Tibial artery (tissue), 4 donors: ENCODE measurements around the gene PFKL.
"Not testable (repeated sequence)": the region's sequence is repeated elsewhere in the genome, so short reads cannot be mapped to it uniquely, and the experiment has no call there.

ENCODE experiments used
- DNase-seq, 2 donors: peaks; one replicate each; pipeline ENCODE4 v3.0.0-alpha.2; 2019
- H3K27ac ChIP-seq, 2 donors: fragments of 200-600 bp; sonication (generic) in 1 of 2; 1 replicate in 1 of 2; 2 replicates in 1 of 2; pipeline ENCODE4 v1.5.1; 2018 to 2019; ENCODE audit warnings: mild to moderate bottlenecking in 1 of 2
- H3K27me3 ChIP-seq, 2 donors: fragments of 200-600 bp; sonication (generic) in 1 of 2; one replicate each; pipeline versions ENCODE4 v1.5.1 to v1.6.0; 2016 to 2019
- H3K36me3 ChIP-seq, 3 donors: fragments of 200-600 bp; sonication (generic) in 2 of 3; one replicate each; pipeline ENCODE4 v1.5.1; 2016 to 2019; ENCODE audit warnings: mild to moderate bottlenecking in 2 of 3
- H3K4me1 ChIP-seq, 4 donors: fragments of 200-600 bp; sonication (generic) in 2 of 4; 1 replicate in 3 of 4; 2 replicates in 1 of 4; pipeline ENCODE4 v1.5.1; 2016 to 2019
- H3K4me3 ChIP-seq, 2 donors: fragments of 200-600 bp; sonication (generic) in 1 of 2; 1 replicate in 1 of 2; 2 replicates in 1 of 2; pipeline ENCODE4 v1.5.1; 2018 to 2019; ENCODE audit warnings: mild to moderate bottlenecking in 2 of 2
- H3K9me3 ChIP-seq, 3 donors: fragments of 200-600 bp; sonication (generic) in 1 of 3; one replicate each; pipeline ENCODE4 v1.5.1; 2016 to 2019
- CTCF ChIP-seq, 2 experiments: fragments of 200-600 bp in 1 of 2; fragments of 450-650 bp in 1 of 2; IDR thresholded peaks; one replicate each; pipeline ENCODE4 v1.5.1; 2017 to 2019; ENCODE audit warnings: antibody characterized with exemption in 2 of 2, mild to moderate bottlenecking in 1 of 2, moderate library complexity in 1 of 2
- intact Hi-C: fragments of 100-400 bp; cut with DNase I; formaldehyde crosslinking; loops from one replicate; pipeline ENCODE4 v1.15.0; 2023; ENCODE audit warnings: low total_unique reads

The PFKL gene

GRCh38 chr21:44337941-44338895, 38.4 kb downstream of the PFKL start:
- Histone ChIP-seq H3K4me1 (peaks cover 0 to 14% (median 10%) of the 10 kb centered on the region in 4 donors), H3K27ac (peak overlapping the region; percentile 95 to 98), H3K9me3 (no peaks in the 10 kb centered on the region), H3K36me3 (peaks cover 0 to 29% (median 18%) of the 10 kb centered on the region in 3 donors), H3K27me3 (no peaks in the 10 kb centered on the region), H3K4me3 (peak overlapping the region; percentile 82 to 83)
- TF ChIP-seq CTCF (IDR thresholded peaks at IDR 0.05) = peak; percentile 41 to 43
- intact Hi-C loops = no loop called here
- DNase-seq = peak; percentile 71 to 88

- Histone ChIP-seq H3K4me1 (peaks cover 0 to 14% (median 10%) of the 10 kb centered on the region in 4 donors), H3K27ac (peak within 1 kb of the TSS; percentile 95 to 98), H3K36me3 (peaks cover 0 to 29% (median 18%) of the 10 kb centered on the region in 3 donors), H3K9me3 (no peaks in the 10 kb centered on the region), H3K4me3 (peak within 1 kb of the TSS; percentile 82 to 83), H3K27me3 (no peaks in the 10 kb centered on the region)
- peak; percentile 89 to 96 for DNase-seq
- no peak for TF ChIP-seq CTCF (IDR thresholded peaks at IDR 0.05)
- intact Hi-C loops = no loop called here
Observed at GRCh38 chr21:44338971-44339910, 39.4 kb downstream of the PFKL start, which contains the start of gene CFAP410. Gene CFAP410, minus strand, starts transcription at chr21:44339390. Its CDS starts 196 bp downstream, at chr21:44339194.

DNA sequence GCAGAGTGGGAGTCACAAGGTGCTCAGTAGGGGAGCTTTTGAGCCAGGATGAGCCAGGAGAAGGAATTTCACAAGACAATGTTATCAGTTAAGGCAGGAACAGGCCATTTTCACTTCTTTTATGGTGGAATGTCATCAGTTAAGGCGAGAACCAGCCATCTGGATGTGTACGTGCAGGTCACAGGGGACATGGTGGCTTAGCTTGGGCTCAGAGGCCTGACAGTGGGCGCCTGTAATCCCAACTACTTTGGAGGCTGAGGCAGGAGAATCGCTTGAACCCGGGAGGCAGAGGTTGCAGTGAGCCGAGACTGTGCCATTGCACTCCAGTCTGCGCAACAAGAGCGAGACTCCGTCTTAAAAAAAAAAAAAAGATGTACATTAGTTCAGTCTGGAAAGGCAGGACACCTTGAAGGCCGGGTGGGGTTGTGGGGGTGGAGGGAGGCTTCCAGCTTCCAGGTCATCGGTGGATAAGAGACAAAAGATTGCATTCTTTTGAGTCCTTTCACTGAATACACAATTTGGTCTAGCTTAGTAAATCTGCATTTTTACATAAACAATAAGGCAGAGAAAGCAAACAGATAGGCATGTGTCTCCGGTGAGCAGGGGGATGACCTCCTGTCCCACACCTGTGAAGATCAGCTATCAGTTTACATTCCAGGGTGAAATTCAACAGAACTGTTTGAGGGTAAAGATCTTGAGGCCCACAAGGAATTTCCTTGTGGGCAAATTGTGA, 42.0 kb downstream of the PFKL start:
- H3K9me3 ChIP-seq, H3K27ac ChIP-seq, DNase-seq, intact Hi-C loops, H3K36me3 ChIP-seq, H3K4me3 ChIP-seq: not testable (repeated sequence)
- Histone ChIP-seq H3K4me1 (peaks cover 0 to 14% (median 10%) of the 10 kb centered on the region in 4 donors), H3K27me3 (peaks cover 0 to 12% of the 10 kb centered on the region in 2 donors)

GRCh38 chr21:44342981-44343380, 43.1 kb downstream of the PFKL start:
- H3K27ac ChIP-seq, H3K4me3 ChIP-seq, H3K36me3 ChIP-seq, H3K9me3 ChIP-seq, intact Hi-C loops, DNase-seq: not testable (repeated sequence)
- H3K4me1 ChIP-seq = peaks cover 0 to 12% (median 8%) of the 10 kb centered on the region in 4 donors
- peaks cover 0 to 17% of the 10 kb centered on the region in 2 donors for H3K27me3 ChIP-seq

GRCh38 chr21:44344541-44345183, 44.8 kb downstream of the PFKL start:
- intact Hi-C loops = no loop called here
- TF ChIP-seq CTCF (IDR thresholded peaks at IDR 0.05) = no peak

More at GRCh38 chr21:44344541-44345183, 44.8 kb downstream of the PFKL start:
- H3K27me3 ChIP-seq = peaks cover 0 to 32% of the 10 kb centered on the region in 2 donors
- H3K4me3 ChIP-seq = no peak overlapping the region
- H3K36me3 ChIP-seq = no peaks in the 10 kb centered on the region
- no peaks in the 10 kb centered on the region for H3K9me3 ChIP-seq
- DNase-seq = no peak
- H3K4me1 ChIP-seq = peaks cover 0 to 7% (median 3%) of the 10 kb centered on the region in 4 donors
- H3K27ac ChIP-seq = no peak overlapping the region
